Stimulated activated naive B cell treated with anti-CD40 and anti-IgM and Interleukin-4, amounts not matched to agents 10 μg/mL and 1 μg/mL and 100 μg/mL, for 72 hours (primary cell): ENCODE results near the gene SDK1.
A peak's percentile ranks its signal among the peaks of the same experiment; 100 is the strongest.

ENCODE experiments used
- ATAC-seq, 2 donors: fragments of 150-1000 bp; cut with Tn5 transposase; replicated peaks; 2 replicates each; pipeline ENCODE4 v1.10.0; 2021; ENCODE audit warnings: moderate library complexity in 1 of 2
- DNase-seq: peaks from one replicate; pipeline ENCODE4 v3.0.0; 2021
- H3K27ac Mint-ChIP-seq: one replicate; pipeline ENCODE4 v1.8.0; 2022; ENCODE audit warnings: mild to moderate bottlenecking, mixed read lengths
- H3K27me3 Mint-ChIP-seq, 2 donors: one replicate each; pipeline ENCODE4 v1.8.0; 2022; ENCODE audit warnings: mixed read lengths in 2 of 2
- H3K36me3 Mint-ChIP-seq, 2 donors: one replicate each; pipeline ENCODE4 v1.8.0; 2022; ENCODE audit warnings: mixed read lengths in 2 of 2, mild to moderate bottlenecking in 1 of 2
- H3K4me1 Mint-ChIP-seq, 2 donors: one replicate each; pipeline ENCODE4 v1.8.0; 2022; ENCODE audit warnings: mixed read lengths in 2 of 2, mild to moderate bottlenecking in 1 of 2
- H3K4me3 Mint-ChIP-seq, 2 donors: one replicate each; pipeline ENCODE4 v1.8.0; 2022; ENCODE audit warnings: mild to moderate bottlenecking in 2 of 2, mixed read lengths in 2 of 2, moderate library complexity in 1 of 2
- H3K9me3 Mint-ChIP-seq, 2 donors: one replicate each; pipeline ENCODE4 v1.8.0; 2022; ENCODE audit warnings: mixed read lengths in 2 of 2, mild to moderate bottlenecking in 1 of 2

Gene SDK1

GRCh38 chr7:3300651-3301448, at the start of gene SDK1:
SDK1 (plus strand) TSS chr7:3301252; CDS start chr7:3301587, 335 bp downstream.
- Mint-ChIP-seq H3K27ac (peak within 1 kb of the TSS; percentile 9), H3K27me3 (peaks cover 53 to 60% of the 10 kb centered on the region in 2 donors), H3K9me3 (peaks cover 0 to 2% of the 10 kb centered on the region in 2 donors), H3K4me1 (peaks cover 11 to 19% of the 10 kb centered on the region in 2 donors), H3K36me3 (no peaks in the 10 kb centered on the region), H3K4me3 (peak within 1 kb of the TSS; percentile 78 to 80)
- peak; percentile 91 to 93 for ATAC-seq
- DNase-seq: peak; percentile 82

GRCh38 chr7:3254718-3255117, 46.3 kb upstream of the SDK1 start:
- DNase-seq (no peak), ATAC-seq (no peak)
- no peak overlapping the region for H3K27ac Mint-ChIP-seq
- H3K9me3 Mint-ChIP-seq: no peaks in the 10 kb centered on the region
- no peaks in the 10 kb centered on the region for H3K36me3 Mint-ChIP-seq
- H3K27me3 Mint-ChIP-seq: peaks cover 20 to 23% of the 10 kb centered on the region in 2 donors
- H3K4me1 Mint-ChIP-seq: no peaks in the 10 kb centered on the region
- no peak overlapping the region for H3K4me3 Mint-ChIP-seq

GRCh38 chr7:3259711-3260400, 41.2 kb upstream of the SDK1 start:
- H3K27ac Mint-ChIP-seq: no peak overlapping the region
- H3K4me3 Mint-ChIP-seq: no peak overlapping the region
- DNase-seq: no peak
- H3K9me3 Mint-ChIP-seq: no peaks in the 10 kb centered on the region
- peaks cover 3 to 4% of the 10 kb centered on the region in 2 donors for H3K4me1 Mint-ChIP-seq
- H3K27me3 Mint-ChIP-seq: peaks cover 32 to 38% of the 10 kb centered on the region in 2 donors
- no peak for ATAC-seq
- H3K36me3 Mint-ChIP-seq: no peaks in the 10 kb centered on the region

- H3K9me3 Mint-ChIP-seq: no peaks in the 10 kb centered on the region
- H3K36me3 Mint-ChIP-seq: no peaks in the 10 kb centered on the region
- H3K4me3 Mint-ChIP-seq: no peak overlapping the region
- ATAC-seq (no peak), DNase-seq (no peak)
- H3K4me1 Mint-ChIP-seq: peaks cover 3 to 6% of the 10 kb centered on the region in 2 donors
- peaks cover 32 to 40% of the 10 kb centered on the region in 2 donors for H3K27me3 Mint-ChIP-seq
- H3K27ac Mint-ChIP-seq: no peak overlapping the region
Measured at GRCh38 chr7:3260401-3260715, 40.7 kb upstream of the SDK1 start.

- DNase-seq (no peak), ATAC-seq (no peak)
- Mint-ChIP-seq H3K27me3 (peaks cover 23 to 26% of the 10 kb centered on the region in 2 donors), H3K4me3 (no peak overlapping the region), H3K4me1 (peaks cover 3 to 6% of the 10 kb centered on the region in 2 donors), H3K27ac (no peak overlapping the region), H3K9me3 (no peaks in the 10 kb centered on the region), H3K36me3 (no peaks in the 10 kb centered on the region)
Measured at GRCh38 chr7:3264693-3265339, 36.2 kb upstream of the SDK1 start.

- Mint-ChIP-seq H3K36me3 (no peaks in the 10 kb centered on the region), H3K4me1 (peaks cover 3 to 6% of the 10 kb centered on the region in 2 donors)
- no peak for DNase-seq
Measured at GRCh38 chr7:3265388-3265787, 35.7 kb upstream of the SDK1 start.

GRCh38 chr7:3266240-3266639, 34.8 kb upstream of the SDK1 start:
- no peaks in the 10 kb centered on the region for H3K9me3 Mint-ChIP-seq
- H3K27ac Mint-ChIP-seq: no peak overlapping the region
- no peak overlapping the region for H3K4me3 Mint-ChIP-seq
- DNase-seq (no peak), ATAC-seq (no peak)
- H3K36me3 Mint-ChIP-seq: no peaks in the 10 kb centered on the region
- H3K4me1 Mint-ChIP-seq: peaks cover 3 to 6% of the 10 kb centered on the region in 2 donors
- peaks cover 17 to 23% of the 10 kb centered on the region in 2 donors for H3K27me3 Mint-ChIP-seq

More at GRCh38 chr7:3265388-3265787, 35.7 kb upstream of the SDK1 start:
- no peak overlapping the region for H3K4me3 Mint-ChIP-seq
- ATAC-seq: no peak
- H3K27me3 Mint-ChIP-seq: peaks cover 19 to 26% of the 10 kb centered on the region in 2 donors
- no peaks in the 10 kb centered on the region for H3K9me3 Mint-ChIP-seq
- no peak overlapping the region for H3K27ac Mint-ChIP-seq

GRCh38 chr7:3267966-3268690, 32.9 kb upstream of the SDK1 start:
- Mint-ChIP-seq H3K4me1 (peaks cover 3 to 6% of the 10 kb centered on the region in 2 donors), H3K27me3 (peaks cover 14 to 15% of the 10 kb centered on the region in 2 donors), H3K4me3 (no peak overlapping the region), H3K27ac (no peak overlapping the region), H3K9me3 (no peaks in the 10 kb centered on the region), H3K36me3 (no peaks in the 10 kb centered on the region)
- DNase-seq: no peak
- no peak for ATAC-seq

- Mint-ChIP-seq H3K27me3 (peaks cover 0 to 5% of the 10 kb centered on the region in 2 donors), H3K4me1 (no peaks in the 10 kb centered on the region), H3K27ac (no peak overlapping the region), H3K4me3 (no peak overlapping the region), H3K9me3 (no peaks in the 10 kb centered on the region), H3K36me3 (no peaks in the 10 kb centered on the region)
- DNase-seq (no peak), ATAC-seq (no peak)
Measured at GRCh38 chr7:3270362-3270761, 30.7 kb upstream of the SDK1 start.

- no peaks in the 10 kb centered on the region for H3K9me3 Mint-ChIP-seq
- ATAC-seq (no peak), DNase-seq (no peak)
- H3K27me3 Mint-ChIP-seq: peaks cover 0 to 5% of the 10 kb centered on the region in 2 donors
- no peaks in the 10 kb centered on the region for H3K36me3 Mint-ChIP-seq
- H3K4me3 Mint-ChIP-seq: no peak overlapping the region
- H3K4me1 Mint-ChIP-seq: no peaks in the 10 kb centered on the region
- no peak overlapping the region for H3K27ac Mint-ChIP-seq
Measured at GRCh38 chr7:3271298-3271697, 29.8 kb upstream of the SDK1 start.

- H3K27ac Mint-ChIP-seq: no peak overlapping the region
- no peak overlapping the region for H3K4me3 Mint-ChIP-seq
- DNase-seq: no peak
- ATAC-seq: no peak
- H3K4me1 Mint-ChIP-seq: no peaks in the 10 kb centered on the region
- peaks cover 4 to 5% of the 10 kb centered on the region in 2 donors for H3K27me3 Mint-ChIP-seq
- H3K36me3 Mint-ChIP-seq: no peaks in the 10 kb centered on the region
- H3K9me3 Mint-ChIP-seq: no peaks in the 10 kb centered on the region
Measured at GRCh38 chr7:3272691-3273141, 28.3 kb upstream of the SDK1 start.

GRCh38 chr7:3274131-3274530, 26.9 kb upstream of the SDK1 start:
- Mint-ChIP-seq H3K27ac (no peak overlapping the region), H3K4me3 (no peak overlapping the region), H3K36me3 (peaks cover 0 to 3% of the 10 kb centered on the region in 2 donors), H3K4me1 (peaks cover 0 to 3% of the 10 kb centered on the region in 2 donors), H3K27me3 (peaks cover 10 to 11% of the 10 kb centered on the region in 2 donors), H3K9me3 (no peaks in the 10 kb centered on the region)
- no peak for ATAC-seq
- no peak for DNase-seq

- H3K4me1 Mint-ChIP-seq: peaks cover 0 to 3% of the 10 kb centered on the region in 2 donors
- ATAC-seq (no peak), DNase-seq (no peak)
- H3K36me3 Mint-ChIP-seq: peaks cover 0 to 3% of the 10 kb centered on the region in 2 donors
- no peak overlapping the region for H3K4me3 Mint-ChIP-seq
- peaks cover 20 to 30% of the 10 kb centered on the region in 2 donors for H3K27me3 Mint-ChIP-seq
- no peak overlapping the region for H3K27ac Mint-ChIP-seq
- no peaks in the 10 kb centered on the region for H3K9me3 Mint-ChIP-seq
Measured at GRCh38 chr7:3277604-3278572, 23.2 kb upstream of the SDK1 start.
